Neural cell (in vitro differentiated cells): ENCODE results near the gene SYMPK. TPM values are rescaled to one million over a fixed set of nuclear protein-coding genes. Genes with fewer than 3 reads are reported as not detected.

Experiments
- H2AFZ ChIP-seq: fragments of 200-600, 300-800 bp; sonication (generic), shearing (Covaris generic); 2 replicates; pipeline ENCODE4 v1.6.0; 2014; ENCODE audit warnings: low read depth, mild to moderate bottlenecking, antibody characterized with exemption, low read length, moderate library complexity
- H3F3A ChIP-seq: fragments of 200-600 bp; shearing (Covaris generic); 2 replicates; pipeline ENCODE4 v1.6.1; 2016; ENCODE audit warnings: mild to moderate bottlenecking, moderate library complexity, mixed read lengths, antibody characterized with exemption, low read length; ENCODE audit not compliant: insufficient read depth, poor library complexity, severe bottlenecking
- H3K27ac ChIP-seq: fragments of 200-600, 300-800 bp; sonication (generic), shearing (Covaris generic); 2 replicates; pipeline ENCODE4 v1.5.1; 2014; ENCODE audit warnings: mild to moderate bottlenecking, low read length, moderate library complexity
- H3K27me3 ChIP-seq: fragments of 300-800, 200-600 bp; sonication (generic), shearing (Covaris generic); 2 replicates; pipeline ENCODE4 v1.6.0; 2014; ENCODE audit warnings: mild to moderate bottlenecking, low read depth, low read length, moderate library complexity; ENCODE audit not compliant: insufficient read depth
- H3K36me3 ChIP-seq: fragments of 300-800, 200-600 bp; sonication (generic), shearing (Covaris generic); 2 replicates; pipeline ENCODE4 v1.5.1; 2014; ENCODE audit warnings: mild to moderate bottlenecking, antibody characterized with exemption, low read length, moderate library complexity; ENCODE audit not compliant: insufficient read depth
- H3K4me2 ChIP-seq: fragments of 300-800, 200-600 bp; sonication (generic), shearing (Covaris generic); 2 replicates; pipeline ENCODE4 v1.6.0; 2014; ENCODE audit warnings: mild to moderate bottlenecking, low read length
- H3K4me3 ChIP-seq: fragments of 300-800, 200-600 bp; sonication (generic), shearing (Covaris generic); 2 replicates; pipeline ENCODE4 v1.5.1; 2014; ENCODE audit warnings: mild to moderate bottlenecking, low read length, moderate library complexity
- H3K79me2 ChIP-seq: fragments of 200-600 bp; shearing (Covaris generic); replicated peaks from 2 replicates; pipeline ENCODE4 v1.6.0; 2014; ENCODE audit warnings: mild to moderate bottlenecking, low read length, moderate library complexity; ENCODE audit not compliant: insufficient read depth
- H3K9ac ChIP-seq: fragments of 300-800, 200-600 bp; sonication (generic), shearing (Covaris generic); 2 replicates; pipeline ENCODE4 v1.6.1; 2016; ENCODE audit warnings: mild to moderate bottlenecking, low read length, mixed read lengths
- H3K9me2 ChIP-seq: fragments of 200-600 bp; shearing (Covaris generic); 2 replicates; pipeline ENCODE4 v1.6.1; 2016; ENCODE audit warnings: mild to moderate bottlenecking, low read length, mixed read lengths; ENCODE audit not compliant: insufficient read depth
- H3K9me3 ChIP-seq: fragments of 200-600, 300-800 bp; sonication (generic), shearing (Covaris generic); 2 replicates; pipeline ENCODE4 v1.6.1; 2016; ENCODE audit warnings: mild to moderate bottlenecking, mixed run types, low read length, moderate library complexity, mixed read lengths
- H4K20me1 ChIP-seq: fragments of 200-600 bp; shearing (Covaris generic); 2 replicates; pipeline ENCODE4 v1.6.1; 2016; ENCODE audit warnings: mild to moderate bottlenecking, mixed run types; ENCODE audit not compliant: insufficient read depth
- CTCF ChIP-seq: fragments of 450-650 bp; IDR thresholded peaks from 2 replicates; pipeline ENCODE4 v1.5.1; 2014; ENCODE audit warnings: antibody characterized with exemption, mild to moderate bottlenecking, moderate library complexity; ENCODE audit not compliant: poor library complexity, severe bottlenecking
- EP300 ChIP-seq: fragments of 450-650 bp; conservative IDR thresholded peaks from 2 replicates; pipeline ENCODE4 v1.6.1; 2014; ENCODE audit warnings: antibody characterized with exemption, mild to moderate bottlenecking, moderate library complexity; ENCODE audit not compliant: poor library complexity, severe bottlenecking
- EZH2 ChIP-seq: fragments of 200-600, 300-800 bp; shearing (Covaris generic), sonication (generic); IDR thresholded peaks from 2 replicates; pipeline ENCODE4 v1.6.1; 2014; ENCODE audit warnings: antibody characterized with exemption, low read length, borderline replicate concordance, mild to moderate bottlenecking; ENCODE audit not compliant: insufficient read depth, poor library complexity, severe bottlenecking
- MXI1 ChIP-seq: fragments of 450-650 bp; conservative IDR thresholded peaks from 2 replicates; pipeline ENCODE4 v1.6.1; 2014; ENCODE audit warnings: antibody characterized with exemption, mild to moderate bottlenecking; ENCODE audit not compliant: poor library complexity, severe bottlenecking
- POLR2AphosphoS5 ChIP-seq: IDR thresholded peaks from 2 replicates; pipeline ENCODE4 v1.6.1; 2012
- RAD21 ChIP-seq: fragments of 450-650 bp; conservative IDR thresholded peaks from 2 replicates; pipeline ENCODE4 v1.6.1; 2014; ENCODE audit warnings: antibody characterized with exemption, mild to moderate bottlenecking, moderate library complexity
- SMC3 ChIP-seq: fragments of 450-650 bp; conservative IDR thresholded peaks from 2 replicates; pipeline ENCODE4 v1.6.1; 2014; ENCODE audit warnings: antibody characterized with exemption, mild to moderate bottlenecking, moderate library complexity; ENCODE audit not compliant: poor library complexity
- TAF1 ChIP-seq: IDR thresholded peaks from 2 replicates; pipeline ENCODE4 v1.6.1; 2012; ENCODE audit warnings: low read depth
- polyA plus RNA-seq: library from polyadenylated mRNA; depleted of rRNA; stranded (reverse); fragments of >200 nt; gene quantifications from 2 replicates; pipeline ENCODE4 v1.2.3, GENCODE V29; 2014
- TF ChIP-seq, protein P1 (sequence below): IDR thresholded peaks from 2 replicates; pipeline ENCODE4 v1.6.1; 2012; ENCODE audit warnings: borderline replicate concordance

Gene SYMPK
- polyA plus RNA-seq, 1 donor from 2014 or later, result 22.2 TPM

DNA sequence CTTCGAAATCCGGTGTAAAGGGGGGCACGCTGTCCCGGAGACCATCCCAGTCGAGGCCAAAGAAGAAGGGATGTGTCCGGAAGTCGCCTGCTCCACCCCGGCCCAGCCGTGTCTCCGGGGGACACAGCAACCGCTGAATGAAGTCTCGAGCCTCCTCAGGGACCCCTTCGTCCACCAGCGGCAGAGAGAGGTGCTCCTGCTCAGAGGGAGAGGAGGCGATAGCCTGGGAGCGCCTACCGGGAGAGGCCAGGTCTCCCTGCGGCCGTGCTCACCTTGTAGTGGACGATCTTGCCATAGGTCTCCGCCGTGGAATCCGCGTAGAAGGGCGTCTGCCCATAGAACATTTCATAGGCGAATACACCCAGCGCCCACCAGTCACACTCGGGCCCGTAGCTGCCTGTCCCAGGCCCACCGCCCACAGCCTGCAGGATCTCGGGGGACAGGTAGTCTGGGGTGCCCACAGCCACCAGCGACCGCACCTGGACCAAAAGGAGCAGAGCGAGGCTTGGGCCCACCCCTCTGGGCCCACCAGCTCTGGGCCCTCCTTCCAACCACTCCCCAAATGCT, 85.5 kb downstream of the SYMPK start:
- H3F3A ChIP-seq, result no peaks in the 10 kb centered on the region
- no peaks in the 10 kb centered on the region for H3K9me2 ChIP-seq
- TF ChIP-seq CTCF (no peak), MXI1 (no peak), EP300 (no peak), RAD21 (no peak), SMC3 (no peak), POLR2AphosphoS5 (no peak)
- TF ChIP-seq, protein P1, sequence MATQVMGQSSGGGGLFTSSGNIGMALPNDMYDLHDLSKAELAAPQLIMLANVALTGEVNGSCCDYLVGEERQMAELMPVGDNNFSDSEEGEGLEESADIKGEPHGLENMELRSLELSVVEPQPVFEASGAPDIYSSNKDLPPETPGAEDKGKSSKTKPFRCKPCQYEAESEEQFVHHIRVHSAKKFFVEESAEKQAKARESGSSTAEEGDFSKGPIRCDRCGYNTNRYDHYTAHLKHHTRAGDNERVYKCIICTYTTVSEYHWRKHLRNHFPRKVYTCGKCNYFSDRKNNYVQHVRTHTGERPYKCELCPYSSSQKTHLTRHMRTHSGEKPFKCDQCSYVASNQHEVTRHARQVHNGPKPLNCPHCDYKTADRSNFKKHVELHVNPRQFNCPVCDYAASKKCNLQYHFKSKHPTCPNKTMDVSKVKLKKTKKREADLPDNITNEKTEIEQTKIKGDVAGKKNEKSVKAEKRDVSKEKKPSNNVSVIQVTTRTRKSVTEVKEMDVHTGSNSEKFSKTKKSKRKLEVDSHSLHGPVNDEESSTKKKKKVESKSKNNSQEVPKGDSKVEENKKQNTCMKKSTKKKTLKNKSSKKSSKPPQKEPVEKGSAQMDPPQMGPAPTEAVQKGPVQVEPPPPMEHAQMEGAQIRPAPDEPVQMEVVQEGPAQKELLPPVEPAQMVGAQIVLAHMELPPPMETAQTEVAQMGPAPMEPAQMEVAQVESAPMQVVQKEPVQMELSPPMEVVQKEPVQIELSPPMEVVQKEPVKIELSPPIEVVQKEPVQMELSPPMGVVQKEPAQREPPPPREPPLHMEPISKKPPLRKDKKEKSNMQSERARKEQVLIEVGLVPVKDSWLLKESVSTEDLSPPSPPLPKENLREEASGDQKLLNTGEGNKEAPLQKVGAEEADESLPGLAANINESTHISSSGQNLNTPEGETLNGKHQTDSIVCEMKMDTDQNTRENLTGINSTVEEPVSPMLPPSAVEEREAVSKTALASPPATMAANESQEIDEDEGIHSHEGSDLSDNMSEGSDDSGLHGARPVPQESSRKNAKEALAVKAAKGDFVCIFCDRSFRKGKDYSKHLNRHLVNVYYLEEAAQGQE, result no peak
- no peaks in the 10 kb centered on the region for H3K9me3 ChIP-seq
- no peaks in the 10 kb centered on the region for H4K20me1 ChIP-seq
- H3K79me2 ChIP-seq, result no peaks in the 10 kb centered on the region
- no peak overlapping the region for H3K9ac ChIP-seq
- H3K27ac ChIP-seq, result no peak overlapping the region
- no peak overlapping the region for H3K4me2 ChIP-seq
- H2AFZ ChIP-seq, result no peak overlapping the region
- H3K4me3 ChIP-seq, result no peak overlapping the region
- H3K36me3 ChIP-seq, result no peaks in the 10 kb centered on the region
- no peaks in the 10 kb centered on the region for H3K27me3 ChIP-seq

DNA sequence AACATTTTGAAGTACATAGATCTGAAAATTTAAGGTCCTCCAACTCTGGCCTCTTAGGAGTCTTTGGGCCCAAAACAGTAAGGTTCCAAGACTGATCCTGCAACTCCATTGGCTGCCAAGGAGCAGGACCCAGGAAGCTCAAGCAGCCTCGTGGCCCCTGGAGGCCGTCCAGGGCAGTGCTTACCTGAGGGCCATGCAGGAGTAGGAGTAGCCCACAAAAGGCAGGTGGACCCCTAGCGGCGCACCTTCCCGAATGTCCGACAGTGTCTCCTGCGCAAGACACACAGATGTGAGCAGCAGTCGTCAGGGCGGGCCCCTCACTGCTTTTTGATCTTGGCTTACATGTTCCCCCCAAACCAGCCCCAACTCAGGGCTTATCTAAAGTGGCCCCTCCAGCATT, 88.2 kb downstream of the SYMPK start:
- TF ChIP-seq CTCF (no peak), EZH2 (no peak), POLR2AphosphoS5 (no peak), TAF1 (no peak), EP300 (no peak), MXI1 (no peak), SMC3 (no peak), RAD21 (no peak)
- TF ChIP-seq, protein P1, result no peak
- Histone ChIP-seq H3K27me3 (no peaks in the 10 kb centered on the region), H3K27ac (no peak overlapping the region), H3K9me2 (no peaks in the 10 kb centered on the region), H3K79me2 (no peaks in the 10 kb centered on the region), H3K36me3 (no peaks in the 10 kb centered on the region), H3K9me3 (no peaks in the 10 kb centered on the region), H3K4me2 (no peak overlapping the region), H2AFZ (no peak overlapping the region), H4K20me1 (no peaks in the 10 kb centered on the region), H3F3A (no peaks in the 10 kb centered on the region), H3K4me3 (no peak overlapping the region), H3K9ac (no peak overlapping the region)
